HEK293T (cell line): Measurements from ENCODE around the gene GRID1.

Experiments
- ARNT ChIP-seq: fragments of 450-650 bp; IDR thresholded peaks from 2 replicates; pipeline ENCODE4 v1.6.1; 2017; ENCODE audit warnings: mild to moderate bottlenecking
- BHLHE40 ChIP-seq: fragments of 450-650 bp; IDR thresholded peaks from 2 replicates; pipeline ENCODE4 v1.6.1; 2016; ENCODE audit warnings: mild to moderate bottlenecking, moderate library complexity, borderline replicate concordance
- CTBP1 ChIP-seq: fragments of 450-650 bp; IDR thresholded peaks from 2 replicates; pipeline ENCODE4 v1.6.1; 2016; ENCODE audit warnings: borderline replicate concordance
- ELF4 ChIP-seq: fragments of 450-650 bp; IDR thresholded peaks from 2 replicates; pipeline ENCODE4 v1.6.1; 2017; ENCODE audit warnings: antibody characterized with exemption
- FOXK2 ChIP-seq: fragments of 450-650 bp; IDR thresholded peaks from 2 replicates; pipeline ENCODE4 v1.6.1; 2016; ENCODE audit warnings: mild to moderate bottlenecking
- FOXM1 ChIP-seq: fragments of 450-650 bp; IDR thresholded peaks from 2 replicates; pipeline ENCODE4 v1.6.1; 2017; ENCODE audit warnings: mild to moderate bottlenecking, borderline replicate concordance
- HDGF ChIP-seq: fragments of 450-650 bp; IDR thresholded peaks from 2 replicates; pipeline ENCODE4 v1.6.1; 2017; ENCODE audit warnings: antibody characterized with exemption, borderline replicate concordance
- L3MBTL2 ChIP-seq: fragments of 450-650 bp; conservative IDR thresholded peaks from 2 replicates; pipeline ENCODE4 v1.6.1; 2016; ENCODE audit warnings: mild to moderate bottlenecking
- NFRKB ChIP-seq: fragments of 450-650 bp; IDR thresholded peaks from 2 replicates; pipeline ENCODE4 v1.6.1; 2016; ENCODE audit warnings: mild to moderate bottlenecking, moderate library complexity
- SP1 ChIP-seq: fragments of 450-650 bp; IDR thresholded peaks from 2 replicates; pipeline ENCODE4 v1.6.1; 2017
- SUZ12 ChIP-seq: fragments of 450-650 bp; IDR thresholded peaks from 2 replicates; pipeline ENCODE4 v1.6.1; 2016; ENCODE audit warnings: mild to moderate bottlenecking
- TARDBP ChIP-seq: fragments of 450-650 bp; IDR thresholded peaks from 2 replicates; pipeline ENCODE4 v1.6.1; 2016
- ZNF384 ChIP-seq: fragments of 450-650 bp; IDR thresholded peaks from 2 replicates; pipeline ENCODE4 v1.6.1; 2016
- TF ChIP-seq, protein P1 (sequence below): fragments of 450-650 bp; IDR thresholded peaks from 2 replicates; pipeline ENCODE4 v1.6.1; 2016

DNA sequence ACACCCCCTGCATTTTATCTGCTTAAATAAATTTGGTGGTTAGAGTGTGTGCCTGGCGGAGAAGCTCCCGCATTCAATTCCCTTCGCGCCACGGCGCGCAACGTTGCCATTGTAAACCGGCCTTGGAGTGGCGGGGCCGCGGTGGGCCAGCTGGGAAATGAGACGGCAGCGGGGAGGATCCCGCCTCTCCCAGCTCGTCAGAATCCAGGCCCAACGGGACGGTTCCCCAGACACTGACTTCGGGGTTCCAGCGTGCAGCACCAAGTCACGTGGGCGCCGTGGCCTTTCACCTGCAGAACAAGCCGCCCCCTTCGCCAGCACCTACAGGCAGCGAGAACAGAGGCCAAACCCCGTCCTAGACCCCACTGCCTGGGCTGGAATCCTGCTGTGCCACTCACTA, 103.4 kb downstream of the GRID1 start:
- TF ChIP-seq SUZ12 (no peak), ZNF384 (no peak), CTBP1 (no peak), SP1 (no peak), FOXM1 (no peak), FOXK2 (no peak), BHLHE40 (no peak), HDGF (no peak), NFRKB (no peak), TARDBP (no peak), ELF4 (no peak), ARNT (no peak), L3MBTL2 (no peak)
- TF ChIP-seq, protein P1, sequence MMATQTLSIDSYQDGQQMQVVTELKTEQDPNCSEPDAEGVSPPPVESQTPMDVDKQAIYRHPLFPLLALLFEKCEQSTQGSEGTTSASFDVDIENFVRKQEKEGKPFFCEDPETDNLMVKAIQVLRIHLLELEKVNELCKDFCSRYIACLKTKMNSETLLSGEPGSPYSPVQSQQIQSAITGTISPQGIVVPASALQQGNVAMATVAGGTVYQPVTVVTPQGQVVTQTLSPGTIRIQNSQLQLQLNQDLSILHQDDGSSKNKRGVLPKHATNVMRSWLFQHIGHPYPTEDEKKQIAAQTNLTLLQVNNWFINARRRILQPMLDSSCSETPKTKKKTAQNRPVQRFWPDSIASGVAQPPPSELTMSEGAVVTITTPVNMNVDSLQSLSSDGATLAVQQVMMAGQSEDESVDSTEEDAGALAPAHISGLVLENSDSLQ = no peak
